Fibroblast of upper back skin (primary cell): Measurements from ENCODE around the gene ATAD3C.
"Not testable (repeated sequence)": the region's sequence is repeated elsewhere in the genome, so short reads cannot be mapped to it uniquely, and the experiment has no call there.

Source experiments
- DNase-seq: peaks from one replicate; pipeline ENCODE4 v3.0.0-alpha.2; 2013

ATAD3C gene

DNA sequence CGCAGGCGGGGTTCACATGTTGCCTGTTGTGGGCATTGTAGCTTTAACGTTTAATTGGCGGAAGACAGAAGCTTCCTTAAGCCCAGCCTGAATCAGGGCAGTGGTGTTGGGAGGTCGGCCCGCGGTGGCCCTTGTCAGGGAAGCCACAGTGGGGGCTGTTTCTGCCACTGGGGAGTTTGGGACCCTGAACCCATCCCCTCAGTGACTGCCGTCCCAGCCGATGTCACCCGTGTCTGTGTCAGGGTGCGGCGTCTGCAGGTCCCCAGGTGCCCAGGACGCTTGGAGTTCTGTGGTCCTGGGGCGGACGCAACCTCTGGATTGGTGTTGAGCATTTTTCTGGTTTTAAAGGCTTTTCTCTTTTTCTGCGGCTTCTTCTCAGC, 31.0 kb downstream of the ATAD3C start:
- DNase-seq = not testable (repeated sequence)

DNA sequence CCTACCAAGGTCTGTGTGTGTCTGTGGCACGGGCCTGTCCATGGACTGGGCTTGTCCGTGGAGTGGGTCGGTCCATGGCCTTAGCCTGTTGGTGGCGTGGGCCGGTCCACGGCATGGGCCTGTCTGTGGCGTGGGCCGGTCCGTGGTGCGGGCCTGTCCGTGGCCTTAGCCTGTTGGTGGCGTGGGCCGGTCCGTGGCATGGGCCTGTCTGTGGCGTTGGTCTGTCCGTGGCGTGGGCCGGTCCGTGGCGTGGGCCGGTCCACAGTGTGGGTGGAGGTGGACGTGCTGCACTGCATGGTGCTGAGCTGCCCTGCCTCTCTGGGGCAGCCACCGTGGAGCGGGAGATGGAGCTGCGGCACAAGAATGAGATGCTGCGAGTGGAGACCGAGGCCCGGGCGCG, 32.3 kb downstream of the ATAD3C start:
- not testable (repeated sequence) for DNase-seq

DNA sequence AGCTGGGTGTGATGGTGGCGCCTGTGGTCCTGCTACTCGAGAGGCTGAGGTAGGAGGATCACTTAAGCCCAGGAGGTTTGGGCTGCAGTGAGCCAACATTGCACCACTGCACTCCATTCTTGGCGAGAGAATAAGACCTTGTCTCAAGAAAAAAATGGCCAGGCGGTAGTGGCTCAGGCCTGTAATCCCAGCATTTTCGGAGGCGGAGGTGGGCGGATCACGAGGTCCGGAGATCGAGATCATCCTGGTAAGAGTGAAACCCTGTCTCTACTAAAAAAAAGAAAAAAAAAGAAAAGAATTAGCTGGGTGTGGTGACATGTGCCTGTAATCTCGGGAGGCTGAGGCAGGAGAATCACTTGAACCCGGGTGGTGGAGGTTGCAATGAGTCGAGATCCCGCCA, 33.4 kb downstream of the ATAD3C start:
- no peak for DNase-seq

- DNase-seq = no peak
These were observed 34.2 kb downstream of the ATAD3C start for GRCh38 chr1:1483714-1484113.

GRCh38 chr1:1484976-1485750, 35.7 kb downstream of the ATAD3C start:
- not testable (repeated sequence) for DNase-seq

- DNase-seq = not testable (repeated sequence)
These were observed 36.3 kb downstream of the ATAD3C start for GRCh38 chr1:1485755-1486317.

GRCh38 chr1:1487701-1488100, 38.2 kb downstream of the ATAD3C start:
- DNase-seq = no peak

- DNase-seq = no peak
These were observed 39.7 kb downstream of the ATAD3C start for GRCh38 chr1:1489231-1489630.

- DNase-seq = no peak
These were observed 40.4 kb downstream of the ATAD3C start for GRCh38 chr1:1489861-1490260.

GRCh38 chr1:1490633-1491230, 41.2 kb downstream of the ATAD3C start:
- DNase-seq = no peak

DNA sequence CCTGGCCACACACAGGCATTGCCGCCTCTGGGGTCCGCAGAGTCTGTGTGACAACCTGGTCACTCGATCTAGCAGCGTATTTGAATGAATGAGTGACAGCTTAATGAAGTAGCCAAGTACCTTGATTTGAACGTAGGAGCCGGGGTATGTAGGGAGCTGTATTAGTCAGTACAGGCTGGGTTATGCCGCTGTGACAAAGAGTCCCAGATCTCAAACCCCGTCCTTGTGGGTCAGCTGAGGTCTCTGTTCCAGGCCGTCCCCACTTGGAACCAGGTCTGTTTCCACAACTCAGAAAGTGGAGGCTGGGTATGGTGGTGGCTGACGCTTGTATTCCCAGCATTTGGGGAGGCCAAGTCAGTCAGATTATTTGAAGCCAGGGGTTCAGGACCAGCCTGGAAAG, 42.1 kb downstream of the ATAD3C start:
- no peak for DNase-seq

GRCh38 chr1:1494311-1494710, 44.8 kb downstream of the ATAD3C start:
- not testable (repeated sequence) for DNase-seq

DNA sequence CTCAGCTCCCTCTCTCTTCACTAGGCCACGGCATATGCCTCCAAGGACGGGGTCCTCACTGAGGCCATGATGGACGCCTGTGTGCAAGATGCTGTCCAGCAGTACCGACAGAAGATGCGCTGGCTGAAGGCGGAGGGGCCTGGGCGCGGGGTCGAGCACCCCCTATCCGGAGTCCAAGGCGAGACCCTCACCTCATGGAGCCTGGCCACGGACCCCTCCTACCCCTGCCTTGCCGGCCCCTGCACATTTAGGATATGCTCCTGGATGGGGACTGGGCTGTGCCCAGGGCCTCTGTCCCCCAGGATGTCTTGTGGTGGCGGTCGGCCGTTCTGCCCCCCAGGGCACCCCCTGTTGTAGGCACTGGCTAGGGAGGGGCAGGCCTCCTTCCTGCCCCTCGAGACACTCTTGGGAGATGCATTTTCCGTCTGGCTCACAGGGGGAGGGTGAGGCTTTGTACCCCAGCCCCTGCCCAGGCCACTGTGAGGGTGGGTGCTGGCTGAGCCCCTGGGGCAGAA, 46.0 kb downstream of the ATAD3C start:
- DNase-seq = not testable (repeated sequence)

GRCh38 chr1:1504777-1505365, 55.4 kb downstream of the ATAD3C start:
- peak; percentile 46 for DNase-seq

DNA sequence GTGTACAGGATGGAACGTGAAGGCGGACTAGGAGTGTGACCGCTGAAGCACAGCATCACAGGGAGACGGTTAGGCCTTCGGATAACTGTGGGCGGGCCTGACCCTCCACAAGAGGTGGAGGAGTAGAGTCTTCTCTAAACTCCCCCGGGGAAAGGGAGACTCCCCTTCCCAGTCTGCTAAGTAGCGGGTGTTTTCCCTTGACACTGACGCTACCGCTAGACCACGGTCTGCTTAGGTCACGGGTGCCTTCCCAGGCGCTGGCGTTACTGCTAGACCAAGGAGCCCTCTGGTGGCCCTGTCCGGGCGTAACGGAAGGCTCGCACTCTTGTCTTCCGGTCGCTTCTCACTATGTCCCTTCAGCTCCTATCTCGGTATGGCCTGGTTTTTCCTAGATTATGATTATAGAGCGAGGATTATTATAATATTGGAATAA, 55.9 kb downstream of the ATAD3C start:
- peak; percentile 7 for DNase-seq

DNA sequence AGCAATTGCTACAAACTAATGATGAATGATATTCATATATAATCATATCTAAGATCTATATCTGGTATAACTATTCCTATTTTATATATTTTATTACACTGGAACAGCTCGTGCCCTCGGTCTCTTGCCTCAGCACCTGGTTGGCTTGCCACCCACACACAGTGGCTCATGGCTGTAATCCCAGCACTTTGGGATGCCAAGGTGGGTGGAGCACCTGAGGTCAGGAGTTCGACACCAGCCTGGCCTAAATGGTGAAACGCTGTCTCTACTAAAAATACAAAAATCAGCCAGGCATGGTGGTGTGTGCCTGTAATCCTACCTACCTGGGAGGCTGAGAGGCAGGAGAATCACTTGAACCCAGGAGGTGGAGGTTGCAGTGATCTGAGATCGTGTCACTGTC, 56.3 kb downstream of the ATAD3C start:
- DNase-seq = not testable (repeated sequence)

- no peak for DNase-seq
These were observed 57.8 kb downstream of the ATAD3C start for GRCh38 chr1:1507305-1507704.

- not testable (repeated sequence) for DNase-seq
These were observed 59.4 kb downstream of the ATAD3C start for GRCh38 chr1:1508775-1509464.

GRCh38 chr1:1509465-1509850, 60.0 kb downstream of the ATAD3C start:
- DNase-seq = not testable (repeated sequence)

- DNase-seq = peak; percentile 13
These were observed 61.5 kb downstream of the ATAD3C start for GRCh38 chr1:1510912-1511532.

- DNase-seq = peak; percentile 98
These were observed 62.2 kb downstream of the ATAD3C start, which contains the start of gene ATAD3A for GRCh38 chr1:1511533-1512285. Gene ATAD3A, plus strand, starts transcription at chr1:1512162. Its CDS starts 107 bp downstream, at chr1:1512269.

- not testable (repeated sequence) for DNase-seq
These were observed 62.9 kb downstream of the ATAD3C start for GRCh38 chr1:1512425-1512824.
